IMR-90 (cell line): ENCODE measurements around the gene GPX4. TPM values are rescaled to one million over a fixed set of nuclear protein-coding genes. Genes with fewer than 3 reads are reported as not detected.

Source experiments
- CTCF ChIP-seq: conservative IDR thresholded peaks from 2 replicates; pipeline ENCODE4 v1.5.1; 2012; ENCODE audit warnings: mild to moderate bottlenecking, low read depth, low read length, improper control_type of control experiment
- RCOR1 ChIP-seq: IDR thresholded peaks from 2 replicates; pipeline ENCODE4 v1.6.1; 2012; ENCODE audit warnings: mild to moderate bottlenecking, low read length, improper control_type of control experiment; ENCODE audit not compliant: insufficient replicate concordance
- polyA plus RNA-seq, 3 experiments: library from polyadenylated mRNA; depleted of rRNA; stranded (reverse); fragments of >200 nt; gene quantifications; 2 replicates each; pipeline ENCODE4 v1.2.3, GENCODE V29; 2012; ENCODE audit warnings: low replicate concordance in 1 of 3
- total RNA-seq: library from RNA; depleted of rRNA; stranded (reverse); fragments of >200 nt; gene quantifications from 2 replicates; pipeline ENCODE4 v1.2.3, GENCODE V29; 2012

Gene GPX4
- total and polyA plus RNA-seq, 2 of the 4 experiments (the other 2 are of a cell fraction): 357 to 1,083 TPM

GRCh38 chr19:1103708-1104310 is at the start of gene GPX4 (continued):
- TF ChIP-seq RCOR1: no peak
- no peak for TF ChIP-seq CTCF
